Stimulated activated CD4-positive, alpha-beta T cell treated with anti-CD3 and anti-CD28 coated beads, Interleukin-2, amount 100 ng/mL, for 4 hours (primary cell): ENCODE results near the gene HSPA6.
"Not testable (repeated sequence)": the region's sequence is repeated elsewhere in the genome, so short reads cannot be mapped to it uniquely, and the experiment has no call there.

Experiments
- DNase-seq: peaks from one replicate; pipeline ENCODE4 v3.0.0-alpha.2; 2020; ENCODE audit warnings: low read depth

Gene HSPA6

GRCh38 chr1:161523817-161524741 lies at the start of gene HSPA6:
Gene HSPA6 (plus strand): TSS chr1:161524540. CDS start chr1:161524659, 119 bp downstream.
- DNase-seq, result peak; percentile 74

GRCh38 chr1:161477711-161478110 lies 46.6 kb upstream of the HSPA6 start:
- not testable (repeated sequence) for DNase-seq

GRCh38 chr1:161478985-161479384 lies 45.4 kb upstream of the HSPA6 start:
- no peak for DNase-seq

- no peak for DNase-seq
Observed at GRCh38 chr1:161480381-161481035, 43.8 kb upstream of the HSPA6 start.

GRCh38 chr1:161481624-161482392 lies 42.5 kb upstream of the HSPA6 start:
- no peak for DNase-seq

GRCh38 chr1:161482610-161483009 lies 41.7 kb upstream of the HSPA6 start:
- DNase-seq, result no peak

- no peak for DNase-seq
Observed at GRCh38 chr1:161483361-161483760, 41.0 kb upstream of the HSPA6 start.

GRCh38 chr1:161484613-161485012 lies 39.7 kb upstream of the HSPA6 start:
- DNase-seq, result no peak

GRCh38 chr1:161486806-161487741 lies 37.3 kb upstream of the HSPA6 start:
- peak; percentile 22 for DNase-seq

- DNase-seq, result no peak
Observed at GRCh38 chr1:161491472-161491871, 32.9 kb upstream of the HSPA6 start.

GRCh38 chr1:161492827-161493226 lies 31.5 kb upstream of the HSPA6 start:
- DNase-seq, result no peak

GRCh38 chr1:161494091-161494735 lies 30.1 kb upstream of the HSPA6 start:
- DNase-seq, result no peak

GRCh38 chr1:161495490-161495889 lies 28.9 kb upstream of the HSPA6 start:
- no peak for DNase-seq

GRCh38 chr1:161497961-161498360 lies 26.4 kb upstream of the HSPA6 start:
- DNase-seq, result no peak

- no peak for DNase-seq
Observed at GRCh38 chr1:161498646-161499045, 25.7 kb upstream of the HSPA6 start.

GRCh38 chr1:161499099-161500039 lies 25.0 kb upstream of the HSPA6 start:
- no peak for DNase-seq

GRCh38 chr1:161501234-161501633 lies 23.1 kb upstream of the HSPA6 start:
- no peak for DNase-seq

GRCh38 chr1:161502181-161502580 lies 22.2 kb upstream of the HSPA6 start:
- no peak for DNase-seq

- no peak for DNase-seq
Observed at GRCh38 chr1:161502641-161503393, 21.5 kb upstream of the HSPA6 start.
